ENCODE measurements around the gene EEA1. TPM values are rescaled to one million over a fixed set of nuclear protein-coding genes. Genes with fewer than 3 reads are reported as not detected.

Gene EEA1
- total and polyA plus RNA-seq, 2 of the 4 experiments (the other 2 are of a cell fraction), result 4.6 to 12.5 TPM

- intact Hi-C loops (cut with micrococcal nuclease), result no loop called here
- in situ Hi-C loops (cut with MboI; ENCODE audit: low sequenced_read_pairs), result no loop called here
- Histone ChIP-seq H3K23ac (ENCODE audit: low read depth, low read length) (no peak overlapping the region), H3K27me3 (ENCODE audit: control insufficient read depth, insufficient read depth, low read length) (no peaks in the 10 kb centered on the region), H2AK5ac (ENCODE audit: low read depth, low read length) (no peak overlapping the region), H4K91ac (ENCODE audit: insufficient read depth, low read depth, low read length) (no peak overlapping the region), H4K8ac (ENCODE audit: low read depth in 2 of 2, low read length in 2 of 2) (no peak overlapping the region), H2BK120ac (ENCODE audit: low read depth, low read length) (no peak overlapping the region), H3K27ac (ENCODE audit: insufficient read depth, low read length) (no peak overlapping the region), H3K9me1 (ENCODE audit: insufficient read depth, low read length) (peaks cover 5% of the 10 kb centered on the region; the same call in 1 of the 2 replicates), H3K4me3 (ENCODE audit: insufficient read depth, low read depth, low read length) (no peak overlapping the region), H3K4ac (ENCODE audit: low read depth, low read length) (no peak overlapping the region), H3K9ac (ENCODE audit: low read depth, low read length) (no peak overlapping the region), H3K14ac (replicated peaks; ENCODE audit: low read depth, low read length) (no peak overlapping the region), H4K5ac (ENCODE audit: low read depth, low read length) (no peak overlapping the region), H3K36me3 (ENCODE audit: control insufficient read depth, insufficient read depth, low read length) (no peaks in the 10 kb centered on the region), H3K9me3 (ENCODE audit: control insufficient read depth, insufficient read depth, low read length) (peaks cover 3% of the 10 kb centered on the region; the same call in 1 of the 2 replicates), H3K79me1 (ENCODE audit: low read depth in 1 of 2, low read length in 2 of 2) (peaks cover 26 to 69% of the 10 kb centered on the region in 2 experiments), H2BK5ac (ENCODE audit: low read depth, low read length, poor library complexity, severe bottlenecking) (peak overlapping the region; percentile 4), H3K56ac (ENCODE audit: extremely low read depth, insufficient read depth, low read length) (no peak overlapping the region), H2AK9ac (replicated peaks; ENCODE audit: low read depth, low read length, poor library complexity) (no peak overlapping the region), H3K18ac (ENCODE audit: low read depth, low read length) (no peak overlapping the region), H4K20me1 (ENCODE audit: insufficient read depth, low read length) (peaks cover 36% of the 10 kb centered on the region), H3K4me2 (ENCODE audit: low read depth, low read length) (no peak overlapping the region), H2AFZ (replicated peaks; ENCODE audit: low read length, poor library complexity) (no peak overlapping the region), H2BK20ac (ENCODE audit: low read depth, low read length) (no peak overlapping the region), H3K4me1 (ENCODE audit: control insufficient read depth, insufficient read depth, low read length) (peaks cover 2% of the 10 kb centered on the region; the same call in 1 of the 2 replicates), H2BK15ac (ENCODE audit: low read depth, low read length) (no peak overlapping the region)
- ATAC-seq (ENCODE audit: low read depth) (no peak), DNase-seq (no peak)
- dilution Hi-C loops (cut with HindIII; ENCODE audit: low sequenced_read_pairs, unreplicated experiment), result no loop called here
- CTCF ChIA-PET, result no interaction called here
- POLR2A ChIA-PET (ENCODE audit: unreplicated experiment), result no interaction called here
- BruUV-seq (replicated peaks), result no TSS peak
- WGBS, 2 experiments (ENCODE audit: extremely low coverage in 2 of 2, insufficient read length in 1 of 2), result no CpG with 5 or more reads among the region's 2 CpGs
- no peak for TF ChIP-seq CHD1 (IDR thresholded peaks at IDR 0.05; ENCODE audit: low read depth, low read length)
- no peak for TF ChIP-seq SMC3 (IDR thresholded peaks at IDR 0.05; ENCODE audit: low read depth, low read length)
Measured at GRCh38 chr12:92911339-92911738, 17.8 kb downstream of the EEA1 start.
